ENCODE results near the gene BCAP31. TPM values are rescaled to one million over a fixed set of nuclear protein-coding genes. Genes with fewer than 3 reads are reported as not detected.

BCAP31 gene
- total RNA-seq, 4 donors from 2014 or later = 86.6 to 177 (median 102) TPM

DNA sequence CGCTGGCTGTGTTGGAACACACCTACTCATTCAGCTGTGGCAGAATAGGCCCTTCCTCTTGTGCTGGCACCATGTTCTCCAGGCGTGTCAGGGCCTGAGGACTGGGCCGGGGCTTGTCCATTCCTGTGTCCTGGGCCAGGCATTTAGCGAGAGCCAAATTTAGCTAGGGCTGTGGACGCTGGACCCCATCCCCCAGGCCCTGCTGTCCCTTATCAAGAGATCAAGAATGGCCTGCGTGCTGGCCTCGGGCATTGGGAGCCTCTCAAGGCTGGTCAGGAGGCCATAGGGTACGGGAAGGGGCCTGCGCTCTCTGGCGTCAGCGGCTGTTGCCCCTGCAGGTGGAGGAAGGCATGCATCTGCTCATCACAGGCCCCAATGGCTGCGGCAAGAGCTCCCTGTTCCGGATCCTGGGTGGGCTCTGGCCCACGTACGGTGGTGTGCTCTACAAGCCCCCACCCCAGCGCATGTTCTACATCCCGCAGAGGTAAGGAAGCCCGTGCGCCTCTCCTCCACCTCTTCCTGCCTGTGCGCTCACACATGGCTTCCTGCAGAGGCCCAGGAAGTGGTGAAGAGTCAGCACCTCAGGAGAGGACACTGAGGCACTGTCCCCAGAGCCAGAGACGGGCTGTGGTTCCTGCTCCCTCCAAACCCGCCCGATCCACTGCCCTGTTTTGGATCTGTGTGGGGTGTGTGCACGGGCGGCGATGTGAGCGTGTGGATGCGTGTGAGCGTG, 15.7 kb upstream of the BCAP31 start:
- TF ChIP-seq POLR2A (IDR thresholded peaks at IDR 0.05) = no peak
- TF ChIP-seq CTCF (IDR thresholded peaks at IDR 0.05) = no peak

GRCh38 chrX:153738056-153738605, 13.9 kb upstream of the BCAP31 start:
- no peaks in the 10 kb centered on the region for H3K36me3 ChIP-seq
- H3K27me3 ChIP-seq = no peaks in the 10 kb centered on the region
- H3K27ac ChIP-seq = no peak overlapping the region
- H3K9me3 ChIP-seq = no peaks in the 10 kb centered on the region
- intact Hi-C loops (cut with DNase I; ENCODE audit: low total_unique reads) = no loop called here
- H3K4me3 ChIP-seq = no peak overlapping the region
- H3K4me1 ChIP-seq = no peaks in the 10 kb centered on the region
- TF ChIP-seq CTCF (IDR thresholded peaks at IDR 0.05) = no peak
- DNase-seq = no peak

More for the DNA sequence above, 15.7 kb upstream of the BCAP31 start:
- no peak for DNase-seq
- Histone ChIP-seq H3K9me3 (no peaks in the 10 kb centered on the region), H3K27ac (no peak overlapping the region), H3K4me3 (no peak overlapping the region), H3K36me3 (no peaks in the 10 kb centered on the region), H3K27me3 (no peaks in the 10 kb centered on the region), H3K4me1 (no peaks in the 10 kb centered on the region)
- intact Hi-C loops (cut with DNase I; ENCODE audit: low total_unique reads) = no loop called here

DNA sequence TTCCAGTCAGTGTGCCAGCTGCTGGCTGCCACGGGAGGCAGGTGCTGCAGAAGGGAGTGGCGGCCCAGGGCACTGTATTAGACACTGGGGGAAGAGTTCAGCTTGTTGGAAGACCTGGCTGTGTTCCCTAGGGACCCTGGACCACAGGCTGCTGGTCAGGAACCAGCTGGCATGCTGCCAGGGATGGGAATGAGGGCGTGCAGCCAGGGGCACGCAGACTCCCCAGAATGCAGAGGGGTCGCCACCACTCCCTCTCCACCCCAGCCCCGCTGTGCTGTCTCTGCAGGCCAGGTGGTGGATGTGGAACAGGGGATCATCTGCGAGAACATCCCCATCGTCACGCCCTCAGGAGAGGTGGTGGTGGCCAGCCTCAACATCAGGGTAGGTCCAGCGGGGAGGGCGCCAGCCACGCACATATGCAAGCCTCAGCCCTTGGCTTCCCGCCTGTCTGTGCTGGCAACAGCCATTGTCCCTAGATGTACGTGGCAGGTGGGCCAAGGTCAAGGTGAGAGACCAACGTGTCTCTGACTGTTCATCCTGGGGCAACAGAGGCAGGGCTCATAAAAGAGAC, 12.8 kb upstream of the BCAP31 start:
- H3K36me3 ChIP-seq = no peaks in the 10 kb centered on the region

DNA sequence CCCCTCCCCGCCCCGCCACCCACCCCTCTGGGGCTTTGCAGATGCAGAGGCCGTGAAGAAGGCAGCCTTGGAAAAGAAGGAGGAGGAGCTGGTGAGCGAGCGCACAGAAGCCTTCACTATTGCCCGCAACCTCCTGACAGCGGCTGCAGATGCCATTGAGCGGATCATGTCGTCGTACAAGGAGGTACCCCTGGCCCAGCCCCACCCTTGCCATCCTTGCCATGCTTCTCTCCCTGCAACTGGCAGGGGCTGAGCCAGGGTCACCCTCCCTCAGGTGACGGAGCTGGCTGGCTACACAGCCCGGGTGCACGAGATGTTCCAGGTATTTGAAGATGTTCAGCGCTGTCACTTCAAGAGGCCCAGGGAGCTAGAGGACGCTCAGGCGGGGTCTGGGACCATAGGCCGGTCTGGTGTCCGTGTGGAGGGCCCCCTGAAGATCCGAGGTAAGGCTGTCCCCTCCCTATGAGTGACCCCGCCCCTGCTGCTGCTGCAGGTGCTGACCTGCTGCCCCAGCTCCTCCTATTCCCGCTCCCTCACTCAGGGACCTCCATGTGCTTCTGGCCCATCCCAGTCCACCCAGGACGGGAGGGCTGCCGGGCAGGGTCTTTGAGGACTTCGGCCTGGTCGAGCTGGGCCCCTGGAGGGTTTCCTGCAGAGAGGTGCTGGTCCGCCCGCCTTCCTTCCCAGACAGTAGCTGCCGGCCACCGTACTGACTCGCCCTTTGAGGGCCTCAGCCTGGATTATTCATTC, 12.1 kb upstream of the BCAP31 start:
- no peak overlapping the region for H3K4me3 ChIP-seq
- H3K9me3 ChIP-seq = no peaks in the 10 kb centered on the region
- intact Hi-C loops (cut with DNase I; ENCODE audit: low total_unique reads) = no loop called here
- H3K27me3 ChIP-seq = no peaks in the 10 kb centered on the region
- H3K27ac ChIP-seq = no peak overlapping the region
- no peak for TF ChIP-seq CTCF (IDR thresholded peaks at IDR 0.05)
- no peak for TF ChIP-seq POLR2A (IDR thresholded peaks at IDR 0.05)
- no peaks in the 10 kb centered on the region for H3K36me3 ChIP-seq
- DNase-seq = no peak
- no peaks in the 10 kb centered on the region for H3K4me1 ChIP-seq

More for the DNA sequence above, 12.8 kb upstream of the BCAP31 start:
- H3K9me3 ChIP-seq = no peaks in the 10 kb centered on the region
- no peak for DNase-seq
- no peaks in the 10 kb centered on the region for H3K27me3 ChIP-seq
- TF ChIP-seq POLR2A (IDR thresholded peaks at IDR 0.05) = no peak
- TF ChIP-seq CTCF (IDR thresholded peaks at IDR 0.05) = no peak
- intact Hi-C loops (cut with DNase I; ENCODE audit: low total_unique reads) = no loop called here
- no peak overlapping the region for H3K4me3 ChIP-seq
- no peak overlapping the region for H3K27ac ChIP-seq
- no peaks in the 10 kb centered on the region for H3K4me1 ChIP-seq

DNA sequence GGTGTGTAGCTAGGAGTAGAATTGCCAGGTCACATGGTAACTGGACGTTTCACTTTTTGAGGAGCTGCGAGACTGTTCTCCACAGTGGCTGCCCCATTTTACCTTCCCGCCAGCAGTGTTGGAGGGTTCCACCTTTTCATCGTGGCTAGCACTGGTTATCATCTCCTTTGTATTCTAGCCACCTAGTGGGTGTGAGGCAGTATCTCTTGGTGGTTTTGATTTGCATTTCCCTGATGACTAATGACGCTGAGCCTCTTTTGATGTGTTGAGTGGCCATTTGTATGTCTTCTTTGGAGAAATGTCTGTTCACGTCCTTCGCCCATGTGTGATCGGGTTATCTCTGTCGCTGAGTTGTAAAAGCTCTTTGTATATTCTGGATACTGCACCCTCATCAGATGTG, 11.1 kb upstream of the BCAP31 start:
- no peaks in the 10 kb centered on the region for H3K27me3 ChIP-seq
- no peaks in the 10 kb centered on the region for H3K9me3 ChIP-seq
- H3K36me3 ChIP-seq = no peaks in the 10 kb centered on the region
- no peak overlapping the region for H3K4me3 ChIP-seq
- intact Hi-C loops (cut with DNase I; ENCODE audit: low total_unique reads) = no loop called here
- no peak for DNase-seq
- no peaks in the 10 kb centered on the region for H3K4me1 ChIP-seq
- no peak overlapping the region for H3K27ac ChIP-seq
- TF ChIP-seq POLR2A (IDR thresholded peaks at IDR 0.05) = no peak
- no peak for TF ChIP-seq CTCF (IDR thresholded peaks at IDR 0.05)
